Glutamatergic neuron (in vitro differentiated cells): Measurements from ENCODE around the gene TMEM129. TPM values are rescaled to one million over a fixed set of nuclear protein-coding genes. Genes with fewer than 3 reads are reported as not detected.

Experiments
- DNase-seq: peaks from one replicate; pipeline ENCODE4 v3.0.0; 2022
- H3K27ac Mint-ChIP-seq: one replicate; pipeline ENCODE4 v1.8.0; 2020; ENCODE audit warnings: mild to moderate bottlenecking, mixed read lengths, inconsistent platforms; ENCODE audit not compliant: unreplicated experiment
- H3K27me3 Mint-ChIP-seq: one replicate; pipeline ENCODE4 v1.8.0; 2020; ENCODE audit warnings: mild to moderate bottlenecking, moderate library complexity, mixed read lengths, inconsistent platforms; ENCODE audit not compliant: unreplicated experiment
- H3K36me3 Mint-ChIP-seq: one replicate; pipeline ENCODE4 v1.8.0; 2020; ENCODE audit warnings: mild to moderate bottlenecking, mixed read lengths, inconsistent platforms; ENCODE audit not compliant: unreplicated experiment
- H3K4me1 Mint-ChIP-seq: one replicate; pipeline ENCODE4 v1.8.0; 2020; ENCODE audit warnings: mild to moderate bottlenecking, low read depth, mixed read lengths, inconsistent platforms; ENCODE audit not compliant: unreplicated experiment
- H3K4me3 Mint-ChIP-seq: one replicate; pipeline ENCODE4 v1.8.0; 2020; ENCODE audit warnings: mild to moderate bottlenecking, mixed read lengths, inconsistent platforms; ENCODE audit not compliant: unreplicated experiment
- H3K9me3 Mint-ChIP-seq: one replicate; pipeline ENCODE4 v1.8.0; 2020; ENCODE audit warnings: mild to moderate bottlenecking, moderate library complexity, mixed read lengths, inconsistent platforms; ENCODE audit not compliant: unreplicated experiment
- total RNA-seq: library from RNA; stranded (reverse); fragmentation: NEBNext Ultra II Directional; extraction: Animal tissue kit (Norgen Biotek cat#: 25700); gene quantifications from one replicate; pipeline ENCODE4 v1.2.1, GENCODE V29; 2021; ENCODE audit not compliant: unreplicated experiment
- TF ChIP-seq, protein P1 (sequence below): fragments of 200-600 bp; sonication (generic); IDR thresholded peaks from one replicate; pipeline ENCODE4 v1.5.0; 2021; ENCODE audit not compliant: partially characterized antibody, unreplicated experiment

The TMEM129 gene
- total RNA-seq, 1 donor from 2014 or later: 23.8 TPM

DNA sequence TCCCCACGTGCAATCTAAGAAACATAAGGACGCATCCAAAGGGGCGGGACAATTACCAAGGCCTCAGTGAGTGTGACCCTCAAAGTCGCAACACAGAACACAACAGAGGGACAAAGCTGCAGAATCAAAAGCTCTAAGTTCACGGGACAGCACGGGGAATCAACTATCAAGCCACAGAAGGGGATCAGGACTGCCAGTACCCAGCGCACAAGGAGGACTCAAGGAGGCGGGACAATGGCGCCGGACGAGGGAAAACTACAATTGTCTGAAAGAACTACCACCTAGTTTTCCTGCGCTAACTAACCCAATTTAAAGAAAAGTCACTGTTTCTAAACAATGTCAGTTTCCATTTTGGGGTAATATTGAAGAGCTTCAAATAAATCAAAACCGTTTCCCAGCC lies 38.3 kb downstream of the TMEM129 start:
- Mint-ChIP-seq H3K36me3 (no peaks in the 10 kb centered on the region), H3K27ac (no peak overlapping the region)
- DNase-seq: no peak

DNA sequence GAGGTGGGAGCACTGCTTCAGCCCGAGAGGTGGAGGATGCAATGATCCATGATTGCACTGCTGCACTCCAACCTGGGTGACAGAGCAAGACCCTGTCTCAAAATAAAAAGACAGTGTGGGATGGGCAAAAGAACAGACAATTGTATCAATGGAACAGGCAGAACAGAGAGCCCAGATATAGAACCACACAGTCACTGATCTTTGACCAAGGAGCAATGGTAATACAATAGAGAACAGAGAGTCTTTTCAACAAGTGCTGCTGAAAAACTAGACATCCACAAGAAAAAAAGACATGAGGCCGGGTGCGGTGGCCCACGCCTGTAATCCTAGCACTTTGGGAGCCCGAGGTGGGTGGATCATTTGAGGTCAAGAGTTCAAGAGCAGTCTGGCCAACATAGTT lies 42.9 kb downstream of the TMEM129 start:
- Mint-ChIP-seq H3K4me3 (no peak overlapping the region), H3K27me3 (peaks cover 4% of the 10 kb centered on the region)

More for the DNA sequence above, 38.3 kb downstream of the TMEM129 start:
- TF ChIP-seq, protein P1, sequence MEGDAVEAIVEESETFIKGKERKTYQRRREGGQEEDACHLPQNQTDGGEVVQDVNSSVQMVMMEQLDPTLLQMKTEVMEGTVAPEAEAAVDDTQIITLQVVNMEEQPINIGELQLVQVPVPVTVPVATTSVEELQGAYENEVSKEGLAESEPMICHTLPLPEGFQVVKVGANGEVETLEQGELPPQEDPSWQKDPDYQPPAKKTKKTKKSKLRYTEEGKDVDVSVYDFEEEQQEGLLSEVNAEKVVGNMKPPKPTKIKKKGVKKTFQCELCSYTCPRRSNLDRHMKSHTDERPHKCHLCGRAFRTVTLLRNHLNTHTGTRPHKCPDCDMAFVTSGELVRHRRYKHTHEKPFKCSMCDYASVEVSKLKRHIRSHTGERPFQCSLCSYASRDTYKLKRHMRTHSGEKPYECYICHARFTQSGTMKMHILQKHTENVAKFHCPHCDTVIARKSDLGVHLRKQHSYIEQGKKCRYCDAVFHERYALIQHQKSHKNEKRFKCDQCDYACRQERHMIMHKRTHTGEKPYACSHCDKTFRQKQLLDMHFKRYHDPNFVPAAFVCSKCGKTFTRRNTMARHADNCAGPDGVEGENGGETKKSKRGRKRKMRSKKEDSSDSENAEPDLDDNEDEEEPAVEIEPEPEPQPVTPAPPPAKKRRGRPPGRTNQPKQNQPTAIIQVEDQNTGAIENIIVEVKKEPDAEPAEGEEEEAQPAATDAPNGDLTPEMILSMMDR: no peak
- H3K9me3 Mint-ChIP-seq: peaks cover 4% of the 10 kb centered on the region
- peaks cover 3% of the 10 kb centered on the region for H3K4me1 Mint-ChIP-seq
- peaks cover 5% of the 10 kb centered on the region for H3K27me3 Mint-ChIP-seq
- H3K4me3 Mint-ChIP-seq: peak overlapping the region; percentile 86

DNA sequence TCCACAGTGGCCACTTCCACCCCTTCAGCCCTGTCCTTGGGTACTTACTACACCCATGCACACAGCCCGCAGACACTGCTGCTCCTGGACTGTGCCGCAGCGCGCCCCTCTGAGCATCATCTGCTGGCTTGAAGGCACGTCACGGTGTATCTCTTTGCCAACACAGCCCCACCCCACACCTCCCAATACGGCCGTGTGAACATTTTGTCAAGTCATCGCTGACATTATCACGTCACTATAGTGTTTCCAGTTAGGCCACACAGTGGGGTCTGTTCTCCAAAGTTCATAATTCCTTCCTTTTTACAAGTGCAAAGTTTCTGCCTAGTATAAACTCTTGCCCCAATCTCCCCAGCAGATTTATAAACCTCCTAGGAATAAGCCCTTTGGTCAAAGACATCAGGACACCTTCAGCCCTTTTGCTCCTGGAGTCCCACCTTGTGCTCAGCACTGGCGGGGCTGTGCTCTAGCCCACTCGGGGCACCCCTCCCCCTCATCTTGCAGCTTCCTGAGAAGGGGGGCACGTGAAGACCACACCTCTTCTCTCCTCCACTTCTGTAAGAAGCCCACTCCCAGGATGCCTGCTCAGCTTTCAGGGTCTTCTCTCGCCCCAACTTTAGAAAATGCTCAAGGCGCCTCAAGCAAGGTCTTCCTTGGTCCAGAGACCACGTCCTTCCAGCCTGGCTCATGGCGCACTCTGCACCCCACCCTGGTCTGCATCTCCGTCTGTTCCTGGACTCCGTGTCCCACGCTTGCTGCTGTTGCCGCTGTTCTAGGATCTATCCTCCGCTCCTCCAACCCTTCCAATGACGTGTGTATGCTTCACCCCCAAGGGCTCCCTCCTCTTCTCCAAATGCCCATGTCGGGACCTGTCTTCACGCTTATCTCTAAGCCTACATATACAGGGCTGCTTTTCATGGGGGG lies 44.3 kb downstream of the TMEM129 start:
- Mint-ChIP-seq H3K4me3 (no peak overlapping the region), H3K27me3 (peaks cover 2% of the 10 kb centered on the region), H3K4me1 (no peaks in the 10 kb centered on the region), H3K9me3 (peaks cover 3% of the 10 kb centered on the region), H3K36me3 (no peaks in the 10 kb centered on the region), H3K27ac (no peak overlapping the region)
- no peak for DNase-seq
- TF ChIP-seq, protein P1: no peak

More for the DNA sequence above, 42.9 kb downstream of the TMEM129 start:
- no peaks in the 10 kb centered on the region for H3K36me3 Mint-ChIP-seq
- H3K9me3 Mint-ChIP-seq: peaks cover 1% of the 10 kb centered on the region
- peaks cover 2% of the 10 kb centered on the region for H3K4me1 Mint-ChIP-seq
- DNase-seq: no peak
- TF ChIP-seq, protein P1: no peak
- H3K27ac Mint-ChIP-seq: no peak overlapping the region

DNA sequence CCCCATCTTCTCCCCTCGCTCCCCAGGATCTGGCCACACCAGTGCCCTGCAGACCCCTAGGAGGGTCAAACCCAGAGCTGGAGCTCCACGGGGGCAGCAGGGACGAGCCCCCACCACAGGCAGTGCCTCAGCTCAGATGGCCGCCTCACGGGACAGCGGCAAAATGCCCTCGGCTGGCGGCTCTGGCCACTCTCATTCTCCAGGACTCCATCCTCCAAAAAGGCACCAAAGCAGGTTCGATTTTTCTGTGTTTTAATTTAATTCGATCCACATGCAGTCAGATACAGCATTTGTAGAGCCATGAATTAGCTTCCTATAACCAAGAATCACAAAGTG lies 45.4 kb downstream of the TMEM129 start:
- no peak for DNase-seq
- H3K27ac Mint-ChIP-seq: no peak overlapping the region
- no peak overlapping the region for H3K4me3 Mint-ChIP-seq
- H3K27me3 Mint-ChIP-seq: peaks cover 5% of the 10 kb centered on the region
- H3K9me3 Mint-ChIP-seq: peaks cover 3% of the 10 kb centered on the region
- TF ChIP-seq, protein P1: no peak
- no peaks in the 10 kb centered on the region for H3K4me1 Mint-ChIP-seq
- no peaks in the 10 kb centered on the region for H3K36me3 Mint-ChIP-seq

DNA sequence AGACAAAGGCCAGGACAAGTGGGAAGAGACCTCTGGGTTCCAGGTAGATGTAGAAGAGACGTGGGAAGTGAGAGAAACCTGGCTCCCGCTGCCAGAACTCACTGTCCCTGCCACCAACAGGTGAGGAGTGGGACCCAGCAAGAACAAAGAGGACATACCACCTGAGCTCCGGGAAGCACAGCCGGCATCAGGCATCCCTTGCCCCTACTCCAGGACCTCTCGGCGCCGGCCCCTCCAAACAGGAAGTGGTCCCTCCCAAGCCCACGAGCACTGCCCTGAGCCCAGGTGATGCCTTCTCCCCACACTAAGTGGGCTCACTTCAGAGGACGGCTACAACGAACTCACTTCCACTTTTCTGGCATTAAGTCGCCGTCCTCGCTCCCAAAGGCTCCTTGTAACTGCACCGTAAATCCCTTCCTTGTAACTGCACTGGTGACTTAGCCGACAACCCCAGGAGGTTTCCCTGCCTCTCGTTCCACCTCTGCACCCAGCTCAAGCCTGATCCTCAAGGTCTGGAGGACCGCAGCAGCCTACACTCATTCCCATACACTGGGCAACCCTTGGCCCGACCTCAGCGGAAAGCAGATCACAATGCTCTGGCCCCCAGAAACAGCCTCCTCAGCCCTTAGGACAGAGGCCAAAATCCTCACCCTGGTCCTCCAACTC lies 45.9 kb downstream of the TMEM129 start:
- Mint-ChIP-seq H3K4me1 (no peaks in the 10 kb centered on the region), H3K9me3 (peaks cover 3% of the 10 kb centered on the region), H3K36me3 (no peaks in the 10 kb centered on the region), H3K27ac (no peak overlapping the region), H3K4me3 (no peak overlapping the region), H3K27me3 (peaks cover 5% of the 10 kb centered on the region)
- TF ChIP-seq, protein P1: no peak
- DNase-seq: no peak
